ENCODE results near the gene KRI1.
"Not testable (repeated sequence)": the region's sequence is repeated elsewhere in the genome, so short reads cannot be mapped to it uniquely, and the experiment has no call there.

The KRI1 gene

DNA sequence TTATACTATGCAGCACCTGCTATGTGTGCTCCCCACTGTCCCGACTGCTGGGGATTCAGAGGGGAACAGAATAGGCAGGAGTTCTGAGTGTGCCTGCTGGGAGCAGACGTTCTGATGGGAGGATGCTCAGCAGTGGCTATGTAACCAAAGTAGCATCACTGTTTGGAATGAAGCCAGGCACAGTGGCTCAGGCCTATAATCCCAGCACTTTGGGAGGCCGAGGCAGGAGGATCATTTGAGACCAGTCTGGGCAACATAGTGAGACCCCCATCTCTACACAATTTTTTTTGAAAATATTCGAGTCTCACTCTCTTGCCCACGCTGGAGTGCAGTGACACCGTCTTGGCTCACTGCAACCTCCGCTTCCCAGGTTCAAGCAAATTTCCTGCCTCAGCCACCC is 16.1 kb downstream of the KRI1 start:
- DNase-seq (ENCODE audit: low read depth), result no peak

DNA sequence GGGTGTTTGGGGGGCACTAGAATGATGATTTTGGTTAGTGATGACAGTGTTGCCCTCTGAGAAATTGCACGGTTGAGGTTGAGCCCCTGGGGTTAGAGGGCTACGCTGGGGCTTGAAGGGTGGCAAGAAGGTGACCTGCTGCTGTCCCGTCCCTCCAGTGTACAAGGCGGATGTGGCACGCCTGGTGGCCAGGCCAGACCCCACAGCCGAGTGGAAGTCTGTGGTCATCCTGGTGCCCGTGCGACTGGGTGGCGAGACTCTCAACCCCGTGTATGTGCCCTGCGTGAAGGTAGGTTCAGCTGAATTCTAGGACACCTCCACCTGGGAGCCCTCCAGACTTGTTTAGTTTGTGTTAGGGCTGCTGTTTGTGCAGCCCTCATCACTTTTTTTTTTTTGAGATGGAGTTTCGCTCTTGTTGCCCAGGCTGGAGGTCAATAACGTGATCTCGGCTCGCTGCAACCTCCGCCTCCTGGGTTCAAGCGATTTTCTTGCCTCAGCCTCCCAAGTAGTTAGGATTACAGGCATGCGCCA is 17.0 kb downstream of the KRI1 start:
- no peak for DNase-seq (ENCODE audit: low read depth)

DNA sequence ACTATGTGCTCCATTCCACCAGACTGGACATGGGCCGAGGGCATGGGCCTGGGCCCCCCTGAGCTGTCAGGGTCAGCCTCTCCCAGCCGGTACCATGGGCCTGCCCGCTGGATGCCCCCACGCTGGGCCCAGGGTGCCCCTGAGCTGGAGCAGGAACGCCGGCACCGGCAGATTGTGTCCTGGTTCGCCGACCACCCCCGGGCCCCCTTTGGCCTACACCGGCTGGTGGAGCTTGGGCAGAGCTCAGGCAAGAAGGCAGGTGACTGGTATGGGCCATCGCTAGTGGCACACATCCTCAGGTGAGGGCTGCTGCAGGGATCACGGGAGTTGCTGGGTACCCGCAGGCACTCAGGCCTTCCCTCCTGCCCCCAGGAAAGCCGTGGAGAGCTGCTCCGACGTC is 19.0 kb downstream of the KRI1 start:
- DNase-seq (ENCODE audit: low read depth), result no peak

DNA sequence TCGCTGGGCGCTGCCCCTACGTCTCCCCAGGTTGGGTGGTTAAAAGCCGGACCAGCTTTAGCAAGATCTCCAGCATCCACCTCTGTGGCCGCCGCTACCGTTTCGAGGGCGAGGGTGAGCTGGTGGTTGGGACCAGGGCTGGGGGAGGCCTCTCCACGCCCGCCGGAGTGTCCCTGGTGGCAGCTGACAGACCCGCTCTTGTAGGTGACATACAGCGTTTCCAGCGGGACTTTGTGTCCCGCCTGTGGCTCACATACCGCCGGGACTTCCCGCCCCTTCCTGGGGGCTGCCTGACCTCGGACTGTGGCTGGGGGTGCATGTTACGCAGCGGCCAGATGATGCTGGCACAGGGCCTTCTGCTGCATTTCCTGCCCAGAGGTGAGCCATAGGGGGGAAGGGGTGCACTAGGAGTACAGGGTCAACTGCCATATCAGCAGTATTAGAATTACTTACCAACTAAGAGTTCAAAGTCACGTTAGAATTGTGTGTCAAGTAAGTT is 21.0 kb downstream of the KRI1 start:
- no peak for DNase-seq (ENCODE audit: low read depth)

DNA sequence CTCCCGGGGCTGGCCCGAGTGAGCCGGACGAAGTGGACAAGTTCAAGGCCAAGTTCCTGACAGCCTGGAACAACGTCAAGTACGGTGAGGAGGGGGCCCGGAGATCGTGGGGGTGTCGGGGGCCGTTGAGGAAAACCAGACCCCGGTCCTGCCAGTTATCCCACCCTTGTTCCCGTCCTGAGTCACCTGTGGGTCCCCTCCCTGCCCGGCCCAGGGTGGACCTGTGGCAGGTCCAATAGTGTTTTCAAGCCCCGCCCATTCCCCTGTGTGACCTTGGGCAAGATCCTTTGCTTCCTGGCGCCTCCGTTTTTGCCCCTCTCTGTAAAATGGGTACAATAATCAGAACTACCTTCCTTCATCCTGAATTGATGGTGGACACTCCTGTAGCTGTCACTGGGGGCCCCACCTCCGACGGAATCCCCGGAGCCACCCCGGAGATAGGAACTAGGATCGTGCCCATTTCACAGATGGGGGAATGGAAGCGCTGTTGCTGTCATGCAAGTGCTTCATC is 21.5 kb downstream of the KRI1 start:
- DNase-seq (ENCODE audit: low read depth), result no peak

DNA sequence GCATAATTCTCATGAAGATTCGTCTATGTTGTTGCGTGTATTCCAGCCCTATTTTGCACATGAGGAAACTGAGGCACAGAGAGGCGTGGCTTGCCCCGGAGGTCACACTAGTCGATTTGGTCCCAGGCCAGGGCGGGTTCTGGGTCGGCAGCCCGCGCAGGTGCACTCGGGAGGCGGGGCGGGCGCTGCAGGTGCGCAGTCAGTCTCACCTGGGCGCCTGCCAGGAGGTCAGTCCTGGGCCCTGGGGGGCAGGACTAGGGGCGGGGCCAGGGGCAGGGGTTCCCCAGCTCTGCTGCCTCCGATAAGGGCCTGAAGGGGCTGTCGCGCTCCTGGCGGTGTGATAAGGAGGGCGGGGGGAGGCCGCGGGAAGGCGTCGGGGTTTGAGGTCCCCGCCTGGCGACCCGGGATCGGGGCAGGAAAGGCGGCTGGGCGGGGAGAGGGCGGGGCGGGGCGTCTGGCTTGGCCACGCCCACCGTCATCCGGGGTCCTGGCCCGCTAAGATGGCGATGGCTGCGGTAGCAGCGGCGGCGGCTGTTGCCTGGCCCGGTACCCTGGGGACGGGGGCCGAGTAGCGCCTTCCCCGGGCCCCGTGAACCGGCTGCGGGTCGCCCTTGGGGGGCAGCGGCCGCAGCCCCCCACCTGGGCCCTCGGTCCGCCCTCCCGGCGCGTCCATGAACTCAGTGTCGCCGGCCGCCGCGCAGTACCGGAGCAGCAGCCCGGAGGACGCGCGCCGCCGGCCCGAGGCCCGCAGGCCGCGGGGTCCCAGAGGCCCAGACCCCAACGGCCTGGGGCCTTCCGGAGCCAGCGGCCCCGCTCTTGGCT is 22.2 kb downstream of the KRI1 start, which contains the start of gene ATG4D:
ATG4D (plus strand) TSS at position 485 of the 822 bp plus-strand sequence; CDS start at position 672, 187 bp downstream.
- DNase-seq (ENCODE audit: low read depth), result peak; percentile 71

DNA sequence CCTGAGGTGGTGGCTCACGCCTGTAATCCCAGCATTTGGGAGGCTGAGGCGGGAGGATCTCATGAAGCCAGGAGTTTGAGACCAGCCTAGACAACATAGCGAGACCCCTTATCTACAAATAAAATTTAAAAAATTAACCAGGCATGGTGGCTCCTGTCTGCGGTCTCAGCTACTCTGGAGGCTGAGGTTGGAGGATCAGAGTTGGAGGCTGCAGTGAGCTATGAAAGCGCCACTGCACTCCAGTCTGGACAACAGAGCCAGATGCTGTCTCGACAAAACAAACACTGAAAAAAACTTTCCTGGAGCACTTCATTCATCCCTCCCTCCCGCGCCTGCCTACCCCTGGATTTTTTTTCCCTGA is 22.8 kb downstream of the KRI1 start:
- DNase-seq (ENCODE audit: low read depth), result no peak

DNA sequence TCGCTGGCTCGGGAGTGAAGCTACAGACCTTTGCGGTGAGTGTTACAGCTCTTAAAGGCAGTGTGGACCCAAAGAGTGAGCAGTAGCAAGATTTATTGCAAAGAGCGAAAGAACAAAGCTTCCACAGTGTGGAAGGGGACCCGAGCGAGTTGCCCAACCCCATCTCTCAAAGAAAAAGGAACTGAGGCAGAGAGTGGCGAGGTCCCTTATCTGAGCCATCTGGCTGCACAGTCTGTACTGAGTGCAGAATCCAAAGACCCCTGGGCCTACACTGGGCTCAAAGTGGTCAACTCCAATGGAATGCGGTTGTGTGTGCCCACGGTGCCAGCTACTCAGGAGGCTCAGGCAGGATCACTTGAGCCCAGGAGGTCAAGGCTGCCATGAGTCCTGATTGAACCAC is 26.8 kb downstream of the KRI1 start:
- DNase-seq (ENCODE audit: low read depth), result not testable (repeated sequence)

DNA sequence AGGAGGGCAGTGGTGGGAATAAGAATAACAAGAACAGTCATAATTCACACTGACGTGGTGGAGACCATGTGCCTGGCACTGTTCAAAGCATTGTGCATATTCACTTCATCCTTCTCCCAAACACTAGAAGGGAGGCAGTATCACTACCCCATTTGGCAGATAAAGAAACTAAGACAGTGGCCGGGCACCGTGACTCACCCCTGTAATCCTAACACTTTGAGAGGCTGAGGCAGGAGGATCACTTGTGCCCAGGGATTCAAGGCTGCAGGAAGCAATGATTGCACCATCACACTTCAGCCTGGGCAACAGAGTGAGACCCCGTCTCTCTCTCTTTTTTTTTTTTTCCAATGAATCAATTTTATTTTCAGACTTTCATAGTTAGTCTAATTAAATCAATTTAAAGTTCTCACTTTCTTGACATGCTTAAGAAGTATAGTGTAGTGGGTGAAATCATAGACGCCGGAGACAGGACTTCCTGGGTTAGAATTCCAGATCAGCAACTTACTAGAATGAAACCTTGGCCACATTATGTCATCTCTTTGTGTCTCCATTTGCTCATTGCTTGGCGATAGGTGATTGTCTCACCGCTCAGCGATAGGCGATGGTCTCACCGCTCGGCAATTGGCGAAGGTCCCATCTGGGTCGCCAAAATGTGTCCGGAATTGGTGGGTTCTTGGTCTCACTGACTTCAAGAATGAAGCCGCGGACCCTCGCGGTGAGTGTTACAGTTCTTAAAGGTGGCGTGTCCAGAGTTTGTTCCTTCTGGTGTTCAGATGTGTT is 27.4 kb downstream of the KRI1 start:
- DNase-seq (ENCODE audit: low read depth), result no peak

DNA sequence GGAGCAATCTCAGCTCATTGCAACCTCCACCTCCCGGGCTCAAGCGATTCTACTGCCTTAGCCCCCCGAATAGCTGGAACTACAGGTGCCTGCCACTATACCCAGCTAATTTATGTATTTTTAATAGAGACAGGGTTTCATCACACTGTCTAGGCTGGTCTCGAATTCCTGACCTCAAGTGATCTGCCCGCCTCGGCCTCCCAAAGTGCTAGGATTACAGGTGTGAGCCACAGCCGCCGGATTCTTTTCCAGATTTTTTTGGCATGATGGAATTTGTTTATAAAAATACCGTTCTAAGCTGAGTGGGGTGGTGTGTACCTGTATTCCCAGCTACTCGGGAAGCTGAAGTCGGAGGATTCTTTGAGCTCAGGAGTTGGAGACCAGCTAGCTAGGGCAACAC is 28.1 kb downstream of the KRI1 start:
- no peak for DNase-seq (ENCODE audit: low read depth)

DNA sequence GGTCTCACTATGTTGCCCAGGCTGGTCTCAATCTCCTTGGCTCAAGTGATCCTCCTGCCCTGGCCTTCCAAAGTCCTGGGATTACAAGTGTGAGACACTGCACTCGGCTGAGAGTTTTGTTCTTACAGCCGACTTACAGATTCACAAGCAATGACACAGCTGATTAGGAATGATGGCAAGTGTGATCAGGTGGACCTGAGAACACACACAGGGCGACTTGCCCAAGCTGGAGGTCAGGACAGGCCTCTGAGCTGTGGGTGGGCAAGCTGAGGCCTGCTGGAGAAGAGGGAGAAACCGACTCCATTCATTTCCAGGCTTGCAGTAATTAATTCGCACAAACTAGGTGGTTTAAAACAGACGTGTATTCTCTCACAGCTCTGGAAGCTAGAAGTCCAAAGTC is 30.2 kb downstream of the KRI1 start:
- DNase-seq (ENCODE audit: low read depth), result no peak

DNA sequence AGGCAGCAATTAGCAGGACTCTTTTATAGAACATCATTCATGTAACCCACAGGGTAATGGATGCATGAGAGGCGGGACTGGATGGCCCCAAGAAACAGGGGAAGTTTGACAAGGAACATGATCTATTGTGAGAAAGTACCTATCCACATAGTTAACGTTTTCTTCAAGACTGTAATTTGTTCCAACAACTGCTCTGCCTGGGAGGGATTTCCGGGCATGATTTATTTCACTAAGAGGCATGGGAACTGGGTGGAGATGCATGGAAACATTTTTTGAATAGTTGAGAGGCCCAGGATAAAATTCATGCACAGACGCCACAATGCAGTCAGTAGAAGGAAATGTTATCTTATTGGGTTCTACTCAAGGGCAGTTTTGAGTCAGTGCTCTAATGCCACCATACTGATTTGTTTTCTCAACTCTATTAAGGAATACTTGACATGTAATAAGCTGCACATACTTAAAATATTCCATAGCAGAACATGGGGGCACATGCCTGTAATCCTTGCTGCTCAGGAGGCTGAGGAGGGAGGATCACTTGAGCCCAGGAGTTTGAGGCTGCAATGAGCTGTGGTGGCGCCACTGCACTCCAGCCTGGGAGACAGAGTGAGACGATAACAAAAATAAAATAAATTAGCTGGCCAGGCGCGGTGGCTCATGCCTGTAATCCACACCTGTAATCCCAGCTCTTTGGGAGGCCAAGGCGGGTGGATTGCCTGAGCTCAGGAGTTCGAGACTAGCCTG is 32.0 kb downstream of the KRI1 start:
- DNase-seq (ENCODE audit: low read depth), result no peak

DNA sequence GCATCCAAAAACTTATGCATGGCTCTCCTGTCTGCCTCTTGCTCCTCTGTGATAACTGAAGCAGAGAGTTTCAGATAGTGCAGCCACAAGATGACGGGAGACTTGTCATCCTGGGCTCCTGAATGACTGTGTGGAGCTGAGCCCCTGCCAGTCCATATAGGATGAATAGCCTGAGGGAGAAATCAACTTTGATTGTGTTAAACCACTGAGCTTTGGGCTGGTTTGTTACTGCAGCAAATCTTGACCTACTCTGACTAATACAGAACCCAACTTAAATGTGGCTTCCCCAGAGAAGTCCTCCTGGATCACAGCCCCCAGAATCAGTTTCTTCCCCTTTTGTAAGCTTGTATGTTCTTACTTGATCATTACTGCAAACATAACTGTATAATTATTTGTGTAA is 33.4 kb downstream of the KRI1 start:
- no peak for DNase-seq (ENCODE audit: low read depth)

DNA sequence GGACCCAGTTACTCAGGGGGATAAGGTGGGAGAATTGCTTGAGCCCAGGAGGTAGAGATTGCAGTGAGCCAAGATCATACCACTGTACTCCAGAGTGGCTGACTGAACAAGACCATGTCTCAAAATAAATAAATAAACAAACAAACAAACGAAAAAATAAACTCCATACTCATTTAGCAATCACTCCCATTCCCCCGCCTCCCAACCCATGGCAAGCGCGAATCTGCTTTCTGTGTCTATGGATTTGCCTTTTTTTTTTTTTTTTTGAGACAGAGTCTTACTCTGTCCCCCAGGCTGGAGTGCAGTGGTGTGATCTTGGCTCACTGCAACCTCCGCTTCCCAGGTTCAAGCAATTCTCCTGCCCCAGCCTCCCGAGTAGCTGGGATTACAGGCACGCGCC is 38.9 kb downstream of the KRI1 start:
- not testable (repeated sequence) for DNase-seq (ENCODE audit: low read depth)

DNA sequence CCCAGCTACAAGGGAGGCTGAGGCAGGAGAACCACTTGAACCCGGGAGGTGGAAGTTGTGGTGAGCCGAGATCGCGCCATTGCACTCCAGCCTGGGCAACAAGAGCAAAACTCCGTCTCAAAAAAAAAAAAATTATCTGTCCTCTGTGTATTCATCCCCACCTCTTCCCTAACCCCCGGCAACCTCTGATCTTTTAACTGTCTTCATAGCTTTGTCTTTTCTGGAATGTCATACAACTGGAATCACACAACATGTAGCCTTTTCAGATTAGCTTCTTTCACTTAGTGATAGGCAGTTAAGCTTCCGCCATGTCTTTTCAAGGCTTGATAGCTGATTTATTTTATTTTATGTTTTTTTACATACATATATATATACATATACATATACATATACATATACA is 40.2 kb downstream of the KRI1 start:
- no peak for DNase-seq (ENCODE audit: low read depth)

DNA sequence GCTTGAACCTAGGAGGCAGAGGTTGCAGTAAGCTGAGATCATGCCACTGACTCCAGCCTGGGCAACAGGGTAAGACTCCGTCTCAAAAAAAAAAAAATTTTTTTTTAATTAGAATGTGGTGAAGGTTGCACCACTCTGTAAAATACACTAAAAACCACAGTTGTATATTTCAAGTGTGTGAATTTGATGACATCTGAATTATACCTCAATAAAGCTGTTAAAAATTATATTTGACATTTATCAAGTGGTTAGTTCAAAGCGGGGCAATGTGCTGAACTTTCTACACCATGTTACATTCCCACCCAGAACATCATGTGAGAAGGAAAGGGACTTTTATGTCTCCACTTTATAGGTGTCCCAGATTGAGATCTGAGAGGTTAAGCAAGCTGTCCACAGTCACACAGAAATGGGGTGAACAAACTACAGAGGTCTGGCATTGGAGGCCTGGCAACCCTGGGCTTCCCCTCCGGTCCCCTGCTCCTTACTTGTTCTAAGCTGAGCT is 42.6 kb downstream of the KRI1 start:
- no peak for DNase-seq (ENCODE audit: low read depth)

DNA sequence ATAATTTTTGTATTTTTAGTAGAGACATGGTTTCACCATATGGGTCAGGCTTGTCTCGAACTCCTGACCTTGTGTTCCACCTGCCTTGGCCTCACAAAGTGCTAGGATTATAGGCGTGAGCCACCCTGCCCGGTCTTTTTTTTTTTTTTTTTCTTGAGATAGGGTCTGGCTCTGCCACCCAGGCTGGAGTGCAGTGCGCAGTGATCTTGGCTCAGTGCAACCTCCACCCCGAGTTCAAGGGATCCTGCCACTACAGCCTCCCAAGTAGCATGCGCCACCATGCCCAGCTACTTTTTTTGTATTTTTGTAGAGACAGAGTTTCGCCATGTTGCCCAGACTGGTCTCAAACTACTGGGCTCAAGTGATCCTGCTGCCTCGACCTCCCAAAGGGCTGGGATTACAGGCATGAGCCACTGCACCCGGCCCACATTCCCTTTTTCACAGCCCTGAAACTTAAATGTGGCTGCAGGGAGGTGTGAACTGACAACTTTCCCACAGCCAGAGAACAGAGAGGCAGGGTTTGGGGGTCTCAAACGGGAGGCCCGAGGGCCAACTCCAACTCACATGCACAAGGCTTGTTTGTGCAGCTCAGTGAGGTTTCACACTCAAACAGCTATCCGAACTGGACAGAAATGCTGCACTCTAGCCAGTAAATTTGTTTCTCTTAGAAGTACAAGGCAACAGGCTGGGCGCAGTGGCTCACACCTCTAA is 44.2 kb downstream of the KRI1 start:
- DNase-seq (ENCODE audit: low read depth), result no peak

DNA sequence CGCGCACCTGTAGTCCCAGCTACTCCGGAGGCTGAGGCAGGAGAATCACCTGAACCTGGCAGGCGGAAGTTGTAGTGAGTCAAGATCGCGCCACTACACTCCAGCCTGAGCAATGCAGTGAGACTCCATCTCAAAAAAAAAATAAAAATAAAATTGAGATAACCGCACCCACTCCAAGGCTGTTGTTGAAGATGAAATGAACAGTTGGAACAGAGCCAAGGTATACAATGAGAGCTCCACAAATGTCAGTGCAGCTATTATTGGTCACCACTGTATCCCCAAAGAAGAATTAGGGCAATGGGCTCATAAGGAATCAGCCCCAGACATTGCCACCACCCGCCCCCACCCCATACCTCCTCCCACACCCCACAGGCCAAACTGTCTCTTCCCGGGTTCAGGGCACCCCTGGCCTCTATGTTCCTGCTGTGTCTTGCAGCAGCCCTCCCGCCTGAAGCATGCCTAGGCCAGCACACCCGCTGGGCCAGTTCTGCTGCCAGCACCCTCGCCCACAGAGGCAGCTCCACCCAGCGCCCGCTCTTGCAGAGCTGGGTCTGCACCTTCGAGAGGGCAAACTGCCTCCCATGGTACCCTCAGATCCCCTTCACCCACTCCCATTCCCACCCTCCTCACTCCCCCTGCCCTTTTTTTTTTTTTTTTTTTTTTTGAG is 45.0 kb downstream of the KRI1 start:
- no peak for DNase-seq (ENCODE audit: low read depth)

DNA sequence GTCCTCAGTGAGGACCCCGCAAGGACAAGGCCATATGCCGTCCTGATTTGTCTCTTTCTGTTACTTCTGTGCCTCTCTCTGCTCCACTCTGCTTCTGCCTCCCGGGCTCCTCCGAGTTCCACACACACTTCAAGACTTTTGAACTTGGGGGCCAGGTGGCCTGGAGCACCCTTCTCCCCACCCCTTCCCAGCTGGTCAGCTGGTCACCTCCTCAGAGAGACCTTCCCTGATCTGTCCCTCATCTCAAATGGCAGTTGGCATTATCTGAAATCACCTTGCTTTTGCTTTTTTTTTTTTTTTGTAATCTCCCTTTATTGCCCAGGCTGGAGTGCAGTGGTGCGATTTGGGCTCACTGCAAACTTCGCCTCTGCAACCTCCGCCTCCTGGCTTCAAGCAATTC is 46.4 kb downstream of the KRI1 start:
- no peak for DNase-seq (ENCODE audit: low read depth)

DNA sequence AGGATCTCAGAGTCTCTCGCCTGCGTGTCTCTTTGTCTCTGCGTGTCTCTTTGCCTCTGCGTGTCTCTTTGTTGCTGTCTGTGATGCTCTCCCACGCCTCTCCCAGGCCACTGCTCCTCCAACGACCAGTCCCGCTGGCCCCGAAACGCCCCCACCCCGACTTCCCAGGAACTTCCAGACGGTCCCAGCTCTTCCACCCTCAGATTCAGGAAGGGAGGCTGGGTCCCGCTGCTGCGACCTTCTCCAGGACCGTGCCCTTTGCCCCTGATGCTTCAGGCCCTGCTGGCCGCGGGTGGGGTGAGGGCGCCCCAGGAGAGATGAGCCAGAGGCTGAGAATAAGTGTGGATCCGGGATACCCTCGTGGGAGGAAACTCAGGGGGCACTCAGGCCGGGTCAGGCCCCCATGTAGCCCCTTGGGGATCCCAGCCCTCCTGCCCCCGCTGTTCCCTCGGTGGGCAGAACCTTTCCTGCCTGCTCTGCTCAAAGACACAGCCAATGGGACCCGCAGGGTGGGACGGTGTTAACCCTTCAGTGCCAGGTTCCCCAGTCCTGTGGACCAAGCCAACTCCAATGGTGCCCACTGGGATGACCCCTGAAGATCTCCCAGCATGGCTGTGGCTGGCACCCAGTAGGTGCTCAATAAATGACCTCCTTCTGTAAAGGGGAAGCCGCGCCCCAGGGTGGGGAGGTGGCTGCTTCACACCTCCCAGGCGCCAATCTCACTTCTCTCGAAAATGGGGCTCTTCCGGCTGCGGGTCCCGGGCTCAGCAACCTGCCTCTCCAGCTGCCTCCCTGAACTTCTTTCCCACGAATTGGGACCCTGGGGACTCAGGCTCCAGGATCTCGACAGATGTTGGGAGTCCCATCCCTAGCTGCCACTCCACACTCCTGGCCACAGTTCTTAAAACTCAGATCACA is 47.1 kb downstream of the KRI1 start:
- DNase-seq (ENCODE audit: low read depth), result no peak
